HG03342 (cell line): ENCODE results near the gene TNFRSF11A.

Source experiments
- ATAC-seq: cut with Tn5 transposase; IDR thresholded peaks from one replicate; pipeline ENCODE4 v1.9.1; 2021; ENCODE audit warnings: mild to moderate bottlenecking, moderate library complexity; ENCODE audit not compliant: unreplicated experiment

Gene TNFRSF11A

DNA sequence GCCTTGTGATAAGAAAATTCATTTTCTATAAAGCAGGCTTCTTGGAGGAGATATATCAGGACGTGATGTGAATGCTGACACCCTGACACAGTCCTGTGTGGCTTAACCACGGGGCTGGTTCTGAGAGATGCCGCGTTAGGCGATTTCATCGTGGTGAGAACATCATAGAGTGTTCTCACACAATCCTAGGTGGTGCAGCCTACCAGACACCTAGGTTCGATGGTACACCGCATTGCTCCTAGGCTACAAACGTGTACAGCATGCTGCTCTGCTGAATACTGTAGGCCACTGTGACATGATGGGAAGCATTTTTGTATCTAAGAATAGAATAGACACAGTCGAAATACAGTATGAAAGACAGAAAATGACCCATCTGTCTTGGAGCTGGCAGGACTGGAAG is 82.5 kb downstream of the TNFRSF11A start:
- no peak for ATAC-seq

DNA sequence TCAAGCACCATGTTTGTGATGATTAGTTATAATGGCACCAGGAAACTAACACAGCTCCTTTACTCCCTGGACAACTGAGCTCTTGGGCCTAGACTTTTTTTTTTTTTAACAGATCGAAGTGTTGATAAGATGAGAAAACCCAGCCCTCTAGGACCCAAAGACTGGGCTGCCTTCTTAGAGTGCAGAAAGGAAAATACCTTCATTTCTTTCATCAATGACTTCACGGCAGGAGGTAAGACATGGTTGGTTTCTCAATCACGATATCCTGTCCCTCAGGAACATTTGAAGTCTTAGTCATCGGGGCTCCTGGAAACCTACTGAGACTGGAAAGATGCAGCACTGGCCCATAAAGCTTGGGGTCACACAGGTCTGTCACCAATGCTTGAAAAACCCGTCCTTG is 84.7 kb downstream of the TNFRSF11A start:
- no peak for ATAC-seq

DNA sequence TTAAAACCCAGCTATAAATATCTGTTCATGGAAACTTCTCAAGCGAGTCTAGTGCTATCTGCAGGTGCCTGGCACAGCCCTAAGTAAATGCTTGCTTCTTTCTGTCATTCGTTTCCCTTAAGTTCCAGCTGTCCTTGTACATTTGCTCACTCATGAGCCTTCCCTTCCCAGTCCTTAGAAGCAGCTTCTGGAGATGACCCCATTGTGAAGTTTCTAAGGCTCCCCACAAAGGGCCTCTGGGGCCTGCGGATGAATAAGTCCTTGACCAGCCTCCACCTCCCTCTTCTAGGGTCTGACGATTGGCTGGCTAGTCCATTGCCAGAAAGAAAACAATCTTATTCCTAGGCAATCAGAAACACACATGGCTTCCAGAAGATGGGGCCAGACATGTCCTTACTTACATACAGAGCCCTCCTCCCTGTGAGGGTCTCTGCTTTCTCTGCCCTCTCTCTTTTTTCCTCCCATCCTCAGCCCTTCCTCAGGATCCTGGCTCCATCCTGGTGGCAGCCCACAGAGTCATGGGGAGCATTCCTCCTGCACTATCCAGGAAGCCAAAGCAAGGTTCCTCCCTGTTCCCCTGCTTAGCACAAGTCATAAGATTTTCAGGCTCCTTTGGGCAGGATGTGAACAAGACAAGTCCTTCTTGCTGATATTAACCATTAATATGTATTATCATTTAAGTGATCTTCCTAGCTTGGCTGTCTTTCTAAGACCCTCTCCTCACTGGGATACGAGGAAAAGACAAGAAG is 87.3 kb downstream of the TNFRSF11A start:
- no peak for ATAC-seq

DNA sequence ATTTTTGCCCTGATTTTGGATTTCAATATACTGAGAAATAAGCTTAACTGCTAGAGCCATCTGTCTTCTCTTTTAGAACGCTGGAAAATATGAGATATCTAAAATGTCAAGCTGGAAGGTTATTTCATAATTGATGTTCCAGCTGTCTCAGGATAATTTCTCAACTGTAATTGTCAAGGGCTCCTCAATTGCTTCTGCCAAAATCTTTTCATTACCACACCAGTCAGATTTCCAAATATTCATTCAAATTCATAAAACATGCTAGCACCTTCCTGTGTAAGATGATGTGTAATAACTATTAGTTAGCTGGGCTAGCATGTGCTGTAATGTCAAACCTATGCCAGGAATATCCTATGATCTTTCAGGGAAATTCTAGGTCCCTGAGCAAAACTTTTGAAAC is 88.1 kb downstream of the TNFRSF11A start:
- ATAC-seq, result no peak

DNA sequence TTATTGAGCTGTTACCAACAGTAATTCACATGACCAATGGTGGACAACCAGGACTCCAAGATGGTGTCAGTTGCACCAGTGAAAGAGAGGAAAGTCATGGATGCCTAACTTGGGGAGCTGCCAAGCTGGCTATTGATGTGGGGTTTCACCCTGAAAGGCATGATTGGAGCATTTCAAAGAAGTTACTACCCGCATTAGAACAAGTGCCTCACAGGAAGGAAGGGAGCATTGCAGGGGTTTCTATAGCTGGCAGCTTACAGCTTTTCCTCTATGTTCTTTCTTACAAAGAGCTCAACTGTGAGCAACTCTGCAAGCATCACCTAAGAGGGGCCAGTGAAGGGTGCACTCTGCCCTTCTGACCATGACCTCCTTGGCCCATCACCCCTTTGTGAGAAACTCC is 93.1 kb downstream of the TNFRSF11A start:
- ATAC-seq, result no peak

DNA sequence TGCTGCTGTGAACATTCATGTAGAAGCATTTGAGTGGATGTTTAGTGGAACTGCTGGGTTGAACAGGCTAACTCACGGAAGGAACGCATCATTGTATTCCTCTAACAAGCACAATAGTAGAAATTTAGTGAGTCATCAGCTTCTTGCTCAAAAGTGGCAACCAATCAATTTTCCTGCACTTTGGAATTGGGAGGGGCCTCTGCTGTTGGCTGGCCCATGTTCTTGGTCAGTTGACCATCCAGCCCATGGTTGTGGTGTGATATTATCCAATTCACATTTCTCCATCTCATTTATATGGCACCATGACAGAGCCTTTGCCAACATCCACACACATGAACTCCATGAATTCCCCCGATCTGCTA is 95.0 kb downstream of the TNFRSF11A start:
- no peak for ATAC-seq

DNA sequence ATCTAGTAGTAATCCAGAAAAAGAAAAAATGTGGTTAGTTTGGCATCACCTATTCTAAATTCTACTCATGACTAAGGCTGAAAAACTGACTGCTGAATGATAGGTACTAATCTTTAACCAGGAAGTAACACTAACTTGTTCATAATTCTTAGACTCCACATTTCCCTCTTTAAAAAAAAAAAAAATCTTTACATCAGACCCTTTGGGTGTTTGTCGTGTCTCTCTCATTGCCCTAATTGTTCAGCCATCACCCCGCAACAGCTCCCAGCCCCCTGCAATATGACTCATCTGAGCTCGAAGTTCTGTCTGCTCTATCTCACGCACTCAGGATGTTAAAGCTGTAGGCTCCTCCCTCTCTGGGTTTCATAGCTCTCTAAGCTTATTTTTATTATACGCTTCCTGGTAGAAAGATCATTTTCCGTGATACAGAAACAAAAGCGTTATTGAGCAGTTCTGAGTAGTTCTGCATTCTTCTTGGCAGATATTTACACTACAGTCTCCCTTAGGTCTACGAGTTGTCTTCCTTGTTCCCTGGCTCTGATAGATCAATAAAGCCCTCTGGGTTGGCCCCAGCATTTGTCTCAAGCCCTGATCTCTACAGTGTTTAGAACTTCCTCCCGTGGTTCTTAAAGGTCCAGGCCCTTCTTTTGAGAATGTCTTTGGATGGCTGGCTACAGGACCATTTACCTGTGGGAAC is 95.6 kb downstream of the TNFRSF11A start:
- ATAC-seq, result peak; percentile 96

DNA sequence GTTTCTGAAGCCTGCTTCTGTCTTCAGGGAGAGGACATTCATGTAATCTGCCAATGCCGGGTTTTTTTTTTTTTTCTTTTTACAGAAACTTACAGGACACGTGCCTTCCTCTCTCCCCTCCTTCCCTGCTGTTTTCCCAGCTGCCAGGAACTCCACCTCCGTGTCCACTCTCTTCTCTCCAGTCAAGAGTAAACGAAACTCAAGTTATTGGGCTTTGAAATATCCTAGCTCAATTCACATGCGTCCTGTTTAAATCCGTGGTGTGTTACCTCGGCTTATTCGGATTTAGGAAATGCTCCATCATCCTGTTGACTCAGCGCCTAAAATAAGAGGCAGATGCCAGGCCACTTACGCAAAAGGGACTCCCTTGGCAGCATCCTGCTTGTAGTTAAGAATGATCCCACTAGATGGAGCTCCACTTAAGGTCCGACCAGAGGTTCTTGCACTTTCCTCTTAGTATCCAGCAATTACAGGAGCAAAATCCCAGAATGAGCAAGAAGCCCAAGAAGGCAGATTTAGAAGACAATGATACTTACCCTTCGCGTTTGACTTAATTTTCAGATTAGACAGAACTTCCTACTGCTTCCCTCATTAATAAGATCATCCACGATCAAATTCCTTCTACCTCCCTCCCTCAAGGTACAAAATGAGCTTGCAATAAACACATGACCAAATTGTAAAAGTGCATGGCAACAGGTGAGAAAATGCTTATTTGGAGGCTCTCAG is 100.5 kb downstream of the TNFRSF11A start:
- peak; percentile 68 for ATAC-seq

DNA sequence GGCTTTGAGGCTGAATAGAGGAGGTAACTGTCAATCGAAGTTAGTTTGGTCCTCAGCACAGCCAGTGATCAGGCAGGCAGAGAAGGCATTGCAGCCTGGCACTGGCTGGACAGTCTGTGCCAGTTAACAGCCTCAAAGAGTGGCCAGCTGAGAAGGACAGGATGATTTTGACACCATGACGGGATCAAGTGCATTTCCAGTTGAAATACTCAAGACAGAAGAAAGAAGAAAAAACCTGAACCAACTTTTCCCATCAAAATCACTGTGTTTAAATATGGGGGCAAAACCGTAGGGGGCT is 101.0 kb downstream of the TNFRSF11A start:
- ATAC-seq, result no peak

DNA sequence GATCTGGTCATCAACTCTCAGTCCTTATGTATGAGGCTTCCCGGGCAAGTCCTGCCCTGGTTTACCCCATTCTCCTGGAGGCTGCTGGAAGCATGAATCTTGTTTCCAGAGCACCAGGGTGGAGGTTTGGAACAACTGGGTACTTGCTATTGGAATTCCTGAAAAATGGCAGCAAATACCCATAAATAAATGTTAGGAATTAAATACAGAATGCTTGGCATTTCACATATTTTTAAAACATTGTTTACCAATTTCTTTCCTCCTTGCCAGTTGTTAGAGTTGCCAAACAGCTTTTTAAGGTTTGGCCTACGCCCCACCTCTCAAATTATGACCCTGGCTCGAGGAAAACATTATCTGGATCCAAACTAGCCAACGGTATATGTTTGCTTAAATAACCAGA is 107.1 kb downstream of the TNFRSF11A start:
- no peak for ATAC-seq

DNA sequence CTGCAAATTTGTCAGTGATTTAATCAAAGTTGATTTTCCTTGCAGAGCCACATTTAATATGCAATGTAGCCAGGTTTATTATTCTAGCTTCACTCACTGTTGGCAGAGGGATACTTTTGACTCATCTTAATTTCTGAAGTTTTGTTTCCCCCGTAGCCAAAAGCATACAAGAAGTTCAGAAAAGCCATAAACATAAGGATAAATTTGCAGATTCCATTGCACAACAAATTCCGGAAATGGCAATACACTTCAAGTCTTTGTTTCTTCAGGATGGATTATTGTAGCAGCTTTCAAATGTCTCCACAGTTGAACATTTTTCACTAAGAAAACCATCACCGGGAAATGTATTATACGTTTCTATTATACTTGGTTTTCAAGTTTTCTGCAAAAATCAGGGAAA is 109.7 kb downstream of the TNFRSF11A start:
- ATAC-seq, result no peak

DNA sequence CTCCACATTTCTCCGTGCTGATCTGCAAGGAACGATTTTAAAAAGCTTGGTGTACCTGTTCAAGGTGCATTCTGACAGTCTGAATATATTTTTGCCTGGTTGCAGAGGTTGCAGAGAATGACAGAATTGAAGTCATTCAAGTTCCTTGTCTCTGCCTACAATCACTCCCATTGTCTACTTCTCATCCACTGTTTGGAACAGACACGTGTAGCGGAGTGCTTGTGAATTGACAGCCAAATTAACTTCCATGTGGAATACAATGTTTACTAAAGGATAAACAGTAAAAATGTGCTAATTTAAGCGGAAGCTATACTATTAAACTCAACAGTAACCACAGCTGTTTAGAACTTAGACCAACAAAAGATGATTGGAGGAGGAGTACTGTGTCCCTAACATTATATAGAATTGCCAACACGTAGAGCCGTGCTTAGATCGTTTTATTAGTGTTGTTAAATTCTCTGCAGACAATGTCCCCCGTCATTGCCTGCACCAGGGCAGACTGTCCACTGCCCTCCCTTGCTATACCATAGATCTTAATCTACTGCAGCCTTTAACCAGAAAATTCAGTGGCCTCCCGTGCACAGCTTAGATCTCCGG is 110.4 kb downstream of the TNFRSF11A start:
- ATAC-seq, result no peak

DNA sequence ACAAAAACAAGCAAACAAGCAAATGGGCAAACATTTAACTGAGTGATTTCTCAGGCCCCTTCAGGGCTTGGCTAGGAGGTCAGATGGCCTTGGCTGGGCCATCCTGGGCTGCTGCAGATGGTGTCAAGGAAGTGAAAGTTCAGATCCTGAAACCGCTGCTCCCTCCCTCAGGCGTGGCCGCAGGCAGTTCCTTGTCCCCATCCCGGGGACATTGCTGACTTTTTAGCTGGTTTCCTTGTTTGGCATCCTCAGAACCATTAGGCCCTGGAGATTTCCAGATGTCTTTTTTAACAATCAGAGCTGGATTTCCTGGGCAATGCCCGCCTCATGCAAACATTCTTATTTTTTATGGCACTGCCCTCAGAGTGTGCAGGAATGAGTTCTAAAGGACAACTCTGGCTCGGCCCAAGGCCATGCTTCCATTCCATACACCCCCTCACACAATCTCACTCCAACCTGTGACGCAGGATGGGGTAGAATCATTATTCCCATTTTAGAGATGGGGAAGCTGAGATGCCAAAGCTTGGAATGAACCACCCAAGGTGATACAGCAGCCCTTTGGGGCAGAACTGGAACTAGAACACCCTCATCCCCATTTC is 111.6 kb downstream of the TNFRSF11A start:
- no peak for ATAC-seq

DNA sequence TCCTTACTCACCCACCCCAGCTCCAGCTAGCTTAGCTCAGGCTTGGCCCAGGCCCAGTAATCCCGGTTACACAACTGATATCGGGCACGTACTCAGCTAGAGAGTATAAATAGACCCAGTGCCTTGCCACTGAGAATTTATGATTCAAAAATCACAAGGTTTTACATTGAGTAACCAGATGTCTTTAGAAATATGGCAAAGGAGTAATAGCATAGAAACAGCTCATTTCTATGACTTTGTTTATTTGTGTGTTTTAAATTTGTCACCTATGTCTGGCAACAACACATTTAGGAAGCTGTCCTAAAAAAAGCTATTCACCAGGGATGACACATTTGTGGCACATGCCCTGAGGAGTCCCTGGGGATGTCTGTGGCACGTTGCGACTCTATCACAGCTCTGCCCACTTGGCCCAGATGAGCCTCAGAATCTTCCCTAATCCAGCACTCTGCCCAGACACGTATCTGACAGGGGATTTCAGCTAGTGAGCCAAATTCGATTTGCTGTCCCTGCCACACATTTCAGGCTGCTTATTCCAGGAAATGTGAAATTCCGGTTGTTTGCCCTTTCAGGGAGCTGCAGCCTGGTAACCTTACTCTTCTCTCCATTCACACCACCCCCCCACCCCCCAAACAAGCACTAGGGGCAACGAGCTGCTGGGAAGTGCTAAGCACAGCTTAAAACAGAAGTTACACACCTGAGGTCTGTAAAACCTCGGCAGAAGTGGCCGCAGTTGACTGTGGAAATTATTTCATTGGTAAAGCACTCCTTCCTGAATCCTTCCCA is 112.3 kb downstream of the TNFRSF11A start:
- no peak for ATAC-seq

DNA sequence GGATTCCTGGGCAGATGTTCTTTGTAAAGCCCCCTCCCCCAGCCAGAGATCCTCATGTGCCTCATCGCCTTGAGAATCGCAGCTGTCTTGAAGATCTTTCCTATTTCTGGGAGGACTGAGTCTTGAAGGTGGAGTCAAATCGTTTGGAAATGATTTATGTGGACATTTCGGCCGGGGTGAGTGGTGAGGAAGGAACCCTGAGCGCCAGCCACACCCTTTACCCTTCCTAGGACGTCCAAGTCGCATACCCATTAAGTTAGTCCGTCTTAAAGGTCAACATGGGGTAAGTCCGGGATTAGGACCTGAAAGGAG is 112.9 kb downstream of the TNFRSF11A start:
- ATAC-seq, result no peak

DNA sequence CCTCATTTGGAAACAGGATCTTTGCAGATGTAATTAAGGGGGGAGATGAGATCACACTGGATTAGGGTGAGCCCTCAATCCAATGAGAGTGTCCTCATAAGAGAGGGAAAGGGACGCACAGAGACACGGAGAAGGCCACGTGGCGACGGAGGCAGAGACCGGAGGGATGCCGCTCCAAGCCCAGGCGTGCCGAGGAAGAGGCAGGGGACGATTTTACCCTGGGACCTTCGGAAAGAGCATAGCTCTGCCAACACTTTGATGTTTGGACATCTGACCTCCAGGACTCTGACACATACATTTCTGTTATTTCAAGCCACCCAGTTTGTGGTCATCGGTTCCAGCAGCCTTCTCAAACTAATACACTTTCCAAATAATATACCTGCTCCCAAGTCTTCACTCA is 113.3 kb downstream of the TNFRSF11A start:
- ATAC-seq, result no peak

DNA sequence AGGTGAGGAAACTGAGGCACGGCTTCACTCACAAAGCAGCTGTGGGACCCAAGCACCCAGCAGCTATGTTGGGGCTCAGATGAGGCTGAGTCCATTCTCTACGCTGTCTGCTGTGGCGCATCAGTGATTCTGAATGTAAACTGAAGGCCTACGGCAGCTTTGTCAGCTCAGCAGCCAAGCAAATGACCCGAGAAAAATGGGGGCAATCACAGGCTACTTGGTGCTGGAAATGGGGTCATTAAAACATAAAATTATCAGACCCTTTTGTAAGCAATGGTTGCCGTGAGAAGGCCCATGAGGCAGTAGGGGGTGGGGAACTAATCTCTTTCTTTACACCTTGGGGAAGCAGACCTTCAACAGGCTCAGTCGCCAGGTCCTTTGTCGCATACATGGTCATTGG is 113.8 kb downstream of the TNFRSF11A start:
- no peak for ATAC-seq
